IMR-90 (cell line): ENCODE measurements around the gene PXDC1. TPM values are rescaled to one million over a fixed set of nuclear protein-coding genes. Genes with fewer than 3 reads are reported as not detected.

ENCODE experiments used
- ATAC-seq: fragments of 200-7000 bp; cut with Tn5 transposase; 2 replicates; pipeline ENCODE4 v1.9.1; 2020; ENCODE audit warnings: low read depth, mild to moderate bottlenecking, moderate library complexity
- BruUV-seq: library from RNA; stranded (reverse); fragments of 400-500 nt; replicated peaks from 2 replicates; lab custom pipeline; 2021; lab: Mats Ljungman, UMichigan
- CTCF ChIA-PET: fragments of 300-600 bp; formaldehyde crosslinking; extraction: SDS; loops from one replicate; lab custom pipeline; 2021; ENCODE audit warnings: antibody characterized with exemption; lab: Yijun Ruan, JAX
- POLR2A ChIA-PET: fragments of 300-600 bp; sonication (Branson Sonifier 250); formaldehyde crosslinking; loops from one replicate; lab custom pipeline; 2022; ENCODE audit warnings: antibody characterized with exemption; ENCODE audit not compliant: unreplicated experiment; lab: Charles Lee
- DNase-seq: peaks from one replicate; pipeline ENCODE4 v3.0.0; 2013
- H2AFZ ChIP-seq: replicated peaks from 2 replicates; pipeline ENCODE3; 2013; ENCODE audit warnings: low read length, mild to moderate bottlenecking; ENCODE audit not compliant: poor library complexity
- H2AK5ac ChIP-seq: 2 replicates; pipeline ENCODE4 v1.6.1; 2013; ENCODE audit warnings: low read depth, low read length, inconsistent platforms
- H2AK9ac ChIP-seq: replicated peaks from 2 replicates; pipeline ENCODE3; 2013; ENCODE audit warnings: mild to moderate bottlenecking, low read depth, low read length, moderate library complexity; ENCODE audit not compliant: poor library complexity
- H2BK120ac ChIP-seq: 2 replicates; pipeline ENCODE4 v1.6.1; 2013; ENCODE audit warnings: low read depth, low read length, inconsistent platforms
- H2BK15ac ChIP-seq: 3 replicates; pipeline ENCODE4 v1.6.1; 2013; ENCODE audit warnings: low read depth, low read length, inconsistent platforms
- H2BK20ac ChIP-seq: 2 replicates; pipeline ENCODE4 v1.6.1; 2013; ENCODE audit warnings: low read depth, mild to moderate bottlenecking, inconsistent platforms, low read length, moderate library complexity
- H2BK5ac ChIP-seq: 2 replicates; pipeline ENCODE4 v1.6.1; 2013; ENCODE audit warnings: mild to moderate bottlenecking, low read depth, low read length, inconsistent platforms; ENCODE audit not compliant: poor library complexity, severe bottlenecking
- H3K14ac ChIP-seq: replicated peaks from 2 replicates; pipeline ENCODE4 v1.6.1; 2013; ENCODE audit warnings: low read depth, low read length, inconsistent platforms
- H3K18ac ChIP-seq: 2 replicates; pipeline ENCODE4 v1.6.1; 2013; ENCODE audit warnings: low read depth, low read length, control low read depth
- H3K23ac ChIP-seq: 2 replicates; pipeline ENCODE4 v1.6.1; 2013; ENCODE audit warnings: low read depth, low read length, inconsistent platforms
- H3K27ac ChIP-seq: 2 replicates; pipeline ENCODE4 v1.5.1; 2013; ENCODE audit warnings: mild to moderate bottlenecking, control low read depth, low read length; ENCODE audit not compliant: insufficient read depth
- H3K27me3 ChIP-seq: 2 replicates; pipeline ENCODE4 v1.6.1; 2013; ENCODE audit warnings: low read length; ENCODE audit not compliant: control insufficient read depth, insufficient read depth
- H3K36me3 ChIP-seq: 2 replicates; pipeline ENCODE4 v1.6.1; 2013; ENCODE audit warnings: low read length, mixed read lengths; ENCODE audit not compliant: control insufficient read depth, insufficient read depth
- H3K4ac ChIP-seq: 2 replicates; pipeline ENCODE4 v1.6.1; 2013; ENCODE audit warnings: low read depth, low read length, inconsistent platforms
- H3K4me1 ChIP-seq: 2 replicates; pipeline ENCODE4 v1.6.1; 2013; ENCODE audit warnings: low read length, mixed read lengths; ENCODE audit not compliant: control insufficient read depth, insufficient read depth
- H3K4me2 ChIP-seq: 2 replicates; pipeline ENCODE4 v1.6.1; 2013; ENCODE audit warnings: low read depth, mild to moderate bottlenecking, control low read depth, low read length, moderate library complexity
- H3K4me3 ChIP-seq: 2 replicates; pipeline ENCODE4 v1.5.1; 2013; ENCODE audit warnings: low read depth, mild to moderate bottlenecking, control low read depth, low read length, moderate library complexity; ENCODE audit not compliant: insufficient read depth
- H3K56ac ChIP-seq: 2 replicates; pipeline ENCODE4 v1.6.1; 2013; ENCODE audit warnings: low read length, inconsistent platforms; ENCODE audit not compliant: insufficient read depth; ENCODE audit errors: extremely low read depth
- H3K79me1 ChIP-seq, 2 experiments: 2 replicates each; pipeline ENCODE4 v1.6.1; 2013; ENCODE audit warnings: low read length in 2 of 2, inconsistent platforms in 1 of 2, low read depth in 1 of 2
- H3K9ac ChIP-seq: 2 replicates; pipeline ENCODE4 v1.6.1; 2013; ENCODE audit warnings: low read depth, low read length, control low read depth
- H3K9me1 ChIP-seq: 2 replicates; pipeline ENCODE4 v1.6.1; 2013; ENCODE audit warnings: low read length, inconsistent platforms; ENCODE audit not compliant: insufficient read depth
- H3K9me3 ChIP-seq: 2 replicates; pipeline ENCODE4 v1.6.1; 2013; ENCODE audit warnings: low read length; ENCODE audit not compliant: control insufficient read depth, insufficient read depth
- H4K20me1 ChIP-seq: 2 replicates; pipeline ENCODE4 v1.6.1; 2013; ENCODE audit warnings: low read length, inconsistent platforms; ENCODE audit not compliant: insufficient read depth
- H4K5ac ChIP-seq: 2 replicates; pipeline ENCODE4 v1.6.1; 2013; ENCODE audit warnings: mild to moderate bottlenecking, low read depth, low read length, control low read depth
- H4K8ac ChIP-seq, 2 experiments: 2 replicates each; pipeline ENCODE4 v1.6.1; 2013; ENCODE audit warnings: low read depth in 2 of 2, low read length in 2 of 2, control low read depth in 1 of 2, inconsistent platforms in 1 of 2
- H4K91ac ChIP-seq: 2 replicates; pipeline ENCODE4 v1.6.1; 2013; ENCODE audit warnings: low read depth, low read length, inconsistent platforms; ENCODE audit not compliant: insufficient read depth
- FOS ChIP-seq: fragments of 150-350 bp; IDR thresholded peaks from 2 replicates; pipeline ENCODE4 v1.6.1; 2016; ENCODE audit warnings: low read depth, low read length
- RAD21 ChIP-seq: IDR thresholded peaks from 2 replicates; pipeline ENCODE4 v1.6.1; 2012; ENCODE audit warnings: low read length, improper control_type of control experiment
- WGBS, 2 experiments: methylation state at CpG; one replicate each; pipeline versions ENCODE4 v1.1.5 to v1.1.7; 2013; ENCODE audit warnings: missing lambda C conversion rate in 2 of 2; ENCODE audit not compliant: insufficient read length in 1 of 2; ENCODE audit errors: extremely low coverage in 2 of 2; 5-methylcytosine and 5-hydroxymethylcytosine counted together
- dilution Hi-C: fragments of 300-500 bp; cut with HindIII; formaldehyde crosslinking; loops from one replicate; pipeline ENCODE4 v1.14.3; 2018; ENCODE audit warnings: low sequenced_read_pairs; ENCODE audit not compliant: unreplicated experiment
- in situ Hi-C: fragments of 300-500 bp; cut with MboI; formaldehyde crosslinking; loops from 3 replicates; pipeline ENCODE4 v1.14.3; 2019; ENCODE audit warnings: low sequenced_read_pairs, inconsistent platforms, mixed read lengths
- intact Hi-C: fragments of 100-400 bp; cut with micrococcal nuclease; formaldehyde crosslinking; loops from 2 replicates; pipeline ENCODE4 v1.10.0; 2022
- polyA plus RNA-seq, 3 experiments: library from polyadenylated mRNA; depleted of rRNA; stranded (reverse); fragments of >200 nt; gene quantifications; 2 replicates each; pipeline ENCODE4 v1.2.3, GENCODE V29; 2012; ENCODE audit warnings: low replicate concordance in 1 of 3
- total RNA-seq: library from RNA; depleted of rRNA; stranded (reverse); fragments of >200 nt; gene quantifications from 2 replicates; pipeline ENCODE4 v1.2.3, GENCODE V29; 2012

PXDC1 gene
- total and polyA plus RNA-seq, 2 of the 4 experiments (the other 2 are of a cell fraction): 63.3 to 72.2 TPM

DNA sequence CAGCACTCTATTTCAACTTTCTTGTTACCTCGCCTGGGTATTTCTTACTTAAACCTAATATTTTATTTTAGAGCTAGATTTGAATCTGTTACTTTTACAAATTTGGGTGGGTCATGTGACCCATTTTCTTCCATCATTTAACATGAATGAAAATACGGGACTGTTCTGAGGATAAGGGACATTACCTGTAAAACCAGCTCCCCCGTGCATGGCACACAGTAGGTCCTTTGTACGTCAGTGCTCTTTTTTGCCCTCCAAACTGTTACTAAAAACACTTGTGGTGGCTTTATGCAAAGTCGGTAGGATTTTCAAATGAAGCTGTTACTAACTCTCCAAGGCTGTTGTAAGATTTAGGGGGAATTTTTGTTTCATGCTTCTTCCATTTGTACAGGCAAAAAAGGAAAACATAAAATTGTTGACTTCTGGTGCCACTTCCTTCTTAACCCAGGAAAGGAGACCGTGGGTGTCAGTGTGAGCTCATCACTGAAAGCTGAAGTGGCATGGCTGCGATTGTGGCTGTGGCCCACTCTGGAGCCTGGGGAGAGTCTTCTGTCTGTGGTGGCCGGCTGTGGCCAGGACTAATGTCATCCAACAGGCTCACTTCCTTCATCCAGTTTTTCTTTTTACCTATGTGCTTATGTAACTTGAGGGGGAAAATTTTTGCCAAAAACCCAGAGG is 40.2 kb upstream of the PXDC1 start:
- BruUV-seq: no TSS peak
- TF ChIP-seq FOS (no peak), RAD21 (no peak)
- Histone ChIP-seq H2AFZ (peak overlapping the region; percentile 66), H3K36me3 (no peaks in the 10 kb centered on the region), H2AK9ac (no peak overlapping the region), H4K20me1 (no peaks in the 10 kb centered on the region), H4K5ac (no peak overlapping the region), H3K79me1 (no peaks in the 10 kb centered on the region), H4K91ac (no peak overlapping the region), H3K18ac (no peak overlapping the region; the same call in 1 of the 2 replicates), H3K4me3 (no peak overlapping the region), H3K27ac (no peak overlapping the region), H3K4me1 (peaks cover 13% of the 10 kb centered on the region), H3K9me3 (no peaks in the 10 kb centered on the region), H3K23ac (no peak overlapping the region), H3K9me1 (peaks cover 17% of the 10 kb centered on the region; the same call in 1 of the 2 replicates), H3K14ac (0 out of 2 replicates have a peak overlapping the region, but pooled peaks have one; percentile 28), H3K4ac (no peak overlapping the region), H3K56ac (no peak overlapping the region), H2BK120ac (no peak overlapping the region), H2BK20ac (no peak overlapping the region), H4K8ac (no peak overlapping the region), H2BK15ac (no peak overlapping the region), H3K27me3 (no peaks in the 10 kb centered on the region), H2BK5ac (no peak overlapping the region), H3K9ac (no peak overlapping the region), H3K4me2 (no peak overlapping the region), H2AK5ac (0 out of 2 replicates have a peak overlapping the region, but pooled peaks have one; percentile 33)
- ChIA-PET CTCF (no interaction called here), POLR2A (no interaction called here)
- intact Hi-C loops (no loop called here), in situ Hi-C loops (no loop called here), dilution Hi-C loops (no loop called here)
- DNase-seq (no peak), ATAC-seq (no peak)
- 80% methylated on average over 1 of the region's 8 CpGs; no CpG with 5 or more reads in 1 of the 2 experiments for WGBS, 2 experiments
